ENCODE results near the gene DNAI4. TPM values are rescaled to one million over a fixed set of nuclear protein-coding genes. Genes with fewer than 3 reads are reported as not detected.
A peak's percentile ranks its signal among the peaks of the same experiment; 100 is the strongest.

DNAI4 gene
- total RNA-seq, 1 donor from 2014 or later, result 4.5 TPM

- no peak for TF ChIP-seq CTCF (IDR thresholded peaks at IDR 0.05; ENCODE audit: insufficient read depth, low read length, poor library complexity, severe bottlenecking)
- DNase-seq (ENCODE audit: low read depth), result no peak
- no peaks in the 10 kb centered on the region for H3K36me3 ChIP-seq (ENCODE audit: control insufficient read depth, insufficient read depth, low read length)
- H3K4me3 ChIP-seq (ENCODE audit: low read depth, low read length), result no peak overlapping the region
- H3K27me3 ChIP-seq (ENCODE audit: control insufficient read depth, insufficient read depth, low read length), result no peaks in the 10 kb centered on the region
Measured at GRCh38 chr1:66840929-66841328, 83.7 kb downstream of the DNAI4 start.

GRCh38 chr1:66834926-66835325 is 89.7 kb downstream of the DNAI4 start:
- H3K27me3 ChIP-seq (ENCODE audit: control insufficient read depth, insufficient read depth, low read length), result no peaks in the 10 kb centered on the region
- DNase-seq (ENCODE audit: low read depth), result no peak
- H3K36me3 ChIP-seq (ENCODE audit: control insufficient read depth, insufficient read depth, low read length), result no peaks in the 10 kb centered on the region
- no peak for TF ChIP-seq CTCF (IDR thresholded peaks at IDR 0.05; ENCODE audit: insufficient read depth, low read length, poor library complexity, severe bottlenecking)
- H3K4me3 ChIP-seq (ENCODE audit: low read depth, low read length), result no peak overlapping the region

- TF ChIP-seq CTCF (IDR thresholded peaks at IDR 0.05; ENCODE audit: insufficient read depth, low read length, poor library complexity, severe bottlenecking), result no peak
- no peak overlapping the region for H3K4me3 ChIP-seq (ENCODE audit: low read depth, low read length)
- DNase-seq (ENCODE audit: low read depth), result no peak
- no peaks in the 10 kb centered on the region for H3K36me3 ChIP-seq (ENCODE audit: control insufficient read depth, insufficient read depth, low read length)
- no peaks in the 10 kb centered on the region for H3K27me3 ChIP-seq (ENCODE audit: control insufficient read depth, insufficient read depth, low read length)
Measured at GRCh38 chr1:66833112-66833511, 91.5 kb downstream of the DNAI4 start.

GRCh38 chr1:66831529-66832239 is 93.0 kb downstream of the DNAI4 start:
- TF ChIP-seq CTCF (IDR thresholded peaks at IDR 0.05; ENCODE audit: insufficient read depth, low read length, poor library complexity, severe bottlenecking), result no peak
- H3K36me3 ChIP-seq (ENCODE audit: control insufficient read depth, insufficient read depth, low read length), result no peaks in the 10 kb centered on the region
- DNase-seq (ENCODE audit: low read depth), result no peak
- H3K4me3 ChIP-seq (ENCODE audit: low read depth, low read length), result no peak overlapping the region
- no peaks in the 10 kb centered on the region for H3K27me3 ChIP-seq (ENCODE audit: control insufficient read depth, insufficient read depth, low read length)

- H3K27me3 ChIP-seq (ENCODE audit: control insufficient read depth, insufficient read depth, low read length), result no peaks in the 10 kb centered on the region
- DNase-seq (ENCODE audit: low read depth), result no peak
- no peak for TF ChIP-seq CTCF (IDR thresholded peaks at IDR 0.05; ENCODE audit: insufficient read depth, low read length, poor library complexity, severe bottlenecking)
- no peaks in the 10 kb centered on the region for H3K36me3 ChIP-seq (ENCODE audit: control insufficient read depth, insufficient read depth, low read length)
- H3K4me3 ChIP-seq (ENCODE audit: low read depth, low read length), result no peak overlapping the region
Measured at GRCh38 chr1:66824771-66825170, 99.9 kb downstream of the DNAI4 start.

- TF ChIP-seq CTCF (IDR thresholded peaks at IDR 0.05; ENCODE audit: insufficient read depth, low read length, poor library complexity, severe bottlenecking), result no peak
- no peak overlapping the region for H3K4me3 ChIP-seq (ENCODE audit: low read depth, low read length)
- peak; percentile 10 for DNase-seq (ENCODE audit: low read depth)
- H3K27me3 ChIP-seq (ENCODE audit: control insufficient read depth, insufficient read depth, low read length), result no peaks in the 10 kb centered on the region
- no peaks in the 10 kb centered on the region for H3K36me3 ChIP-seq (ENCODE audit: control insufficient read depth, insufficient read depth, low read length)
Measured at GRCh38 chr1:66809736-66810326, 114.8 kb downstream of the DNAI4 start.
